ENCODE results near the gene FTCD.

The FTCD gene

GRCh38 chr21:46131588-46131837 lies 23.9 kb downstream of the FTCD start:
- TF ChIP-seq RAD21 (IDR thresholded peaks at IDR 0.05; ENCODE audit: low read depth) (no peak), YY1 (IDR thresholded peaks at IDR 0.05; ENCODE audit: low read depth) (no peak), NFIC (IDR thresholded peaks at IDR 0.05) (no peak)
- TF ChIP-seq, protein P1, sequence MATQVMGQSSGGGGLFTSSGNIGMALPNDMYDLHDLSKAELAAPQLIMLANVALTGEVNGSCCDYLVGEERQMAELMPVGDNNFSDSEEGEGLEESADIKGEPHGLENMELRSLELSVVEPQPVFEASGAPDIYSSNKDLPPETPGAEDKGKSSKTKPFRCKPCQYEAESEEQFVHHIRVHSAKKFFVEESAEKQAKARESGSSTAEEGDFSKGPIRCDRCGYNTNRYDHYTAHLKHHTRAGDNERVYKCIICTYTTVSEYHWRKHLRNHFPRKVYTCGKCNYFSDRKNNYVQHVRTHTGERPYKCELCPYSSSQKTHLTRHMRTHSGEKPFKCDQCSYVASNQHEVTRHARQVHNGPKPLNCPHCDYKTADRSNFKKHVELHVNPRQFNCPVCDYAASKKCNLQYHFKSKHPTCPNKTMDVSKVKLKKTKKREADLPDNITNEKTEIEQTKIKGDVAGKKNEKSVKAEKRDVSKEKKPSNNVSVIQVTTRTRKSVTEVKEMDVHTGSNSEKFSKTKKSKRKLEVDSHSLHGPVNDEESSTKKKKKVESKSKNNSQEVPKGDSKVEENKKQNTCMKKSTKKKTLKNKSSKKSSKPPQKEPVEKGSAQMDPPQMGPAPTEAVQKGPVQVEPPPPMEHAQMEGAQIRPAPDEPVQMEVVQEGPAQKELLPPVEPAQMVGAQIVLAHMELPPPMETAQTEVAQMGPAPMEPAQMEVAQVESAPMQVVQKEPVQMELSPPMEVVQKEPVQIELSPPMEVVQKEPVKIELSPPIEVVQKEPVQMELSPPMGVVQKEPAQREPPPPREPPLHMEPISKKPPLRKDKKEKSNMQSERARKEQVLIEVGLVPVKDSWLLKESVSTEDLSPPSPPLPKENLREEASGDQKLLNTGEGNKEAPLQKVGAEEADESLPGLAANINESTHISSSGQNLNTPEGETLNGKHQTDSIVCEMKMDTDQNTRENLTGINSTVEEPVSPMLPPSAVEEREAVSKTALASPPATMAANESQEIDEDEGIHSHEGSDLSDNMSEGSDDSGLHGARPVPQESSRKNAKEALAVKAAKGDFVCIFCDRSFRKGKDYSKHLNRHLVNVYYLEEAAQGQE (IDR thresholded peaks at IDR 0.05; ENCODE audit: low read depth) = no peak

DNA sequence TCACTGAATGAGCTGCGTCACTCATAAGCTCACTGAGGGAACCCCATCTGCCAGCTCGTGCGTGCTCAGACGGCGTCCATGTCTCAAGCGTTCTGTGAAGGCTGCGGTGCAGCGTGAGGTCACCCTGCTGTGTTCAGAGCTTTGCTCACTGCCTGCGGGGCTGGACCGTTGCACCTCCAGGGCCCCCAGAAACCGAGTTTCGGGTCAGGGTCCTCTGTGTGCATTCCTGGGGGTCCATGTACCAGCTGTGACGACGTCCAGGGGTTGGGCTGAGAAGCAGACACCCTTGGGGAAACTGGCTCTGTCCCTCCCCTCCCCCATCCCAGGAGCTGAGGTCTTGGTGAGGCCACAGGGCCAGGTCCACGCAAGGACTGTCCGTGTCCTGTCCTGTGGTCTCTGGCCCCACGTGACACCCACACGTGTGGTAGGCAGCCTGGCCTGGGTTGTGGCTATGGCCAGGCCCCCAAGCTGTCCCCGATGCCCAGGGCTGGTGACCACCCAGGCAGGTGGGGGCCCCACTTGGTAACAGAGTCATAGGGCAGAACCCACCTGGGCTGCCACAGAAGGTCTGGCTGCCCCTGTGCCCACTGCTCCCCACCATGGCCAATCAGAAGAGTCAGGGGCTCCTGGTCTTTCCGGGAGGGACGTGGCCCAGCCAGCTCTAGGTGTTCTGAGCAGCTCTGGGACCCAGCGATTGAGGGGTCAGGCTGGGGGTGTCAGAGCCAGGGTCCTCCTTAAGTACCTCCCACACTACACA lies 24.4 kb downstream of the FTCD start:
- TF ChIP-seq EP300 (IDR thresholded peaks at IDR 0.05; ENCODE audit: borderline replicate concordance) (no peak), CREB1 (IDR thresholded peaks at IDR 0.05; ENCODE audit: low read depth) (no peak), TEAD4 (IDR thresholded peaks at IDR 0.05) (no peak), ZBTB7A (IDR thresholded peaks at IDR 0.05; ENCODE audit: low read depth) (no peak), EGR1 (IDR thresholded peaks at IDR 0.05) (no peak)

DNA sequence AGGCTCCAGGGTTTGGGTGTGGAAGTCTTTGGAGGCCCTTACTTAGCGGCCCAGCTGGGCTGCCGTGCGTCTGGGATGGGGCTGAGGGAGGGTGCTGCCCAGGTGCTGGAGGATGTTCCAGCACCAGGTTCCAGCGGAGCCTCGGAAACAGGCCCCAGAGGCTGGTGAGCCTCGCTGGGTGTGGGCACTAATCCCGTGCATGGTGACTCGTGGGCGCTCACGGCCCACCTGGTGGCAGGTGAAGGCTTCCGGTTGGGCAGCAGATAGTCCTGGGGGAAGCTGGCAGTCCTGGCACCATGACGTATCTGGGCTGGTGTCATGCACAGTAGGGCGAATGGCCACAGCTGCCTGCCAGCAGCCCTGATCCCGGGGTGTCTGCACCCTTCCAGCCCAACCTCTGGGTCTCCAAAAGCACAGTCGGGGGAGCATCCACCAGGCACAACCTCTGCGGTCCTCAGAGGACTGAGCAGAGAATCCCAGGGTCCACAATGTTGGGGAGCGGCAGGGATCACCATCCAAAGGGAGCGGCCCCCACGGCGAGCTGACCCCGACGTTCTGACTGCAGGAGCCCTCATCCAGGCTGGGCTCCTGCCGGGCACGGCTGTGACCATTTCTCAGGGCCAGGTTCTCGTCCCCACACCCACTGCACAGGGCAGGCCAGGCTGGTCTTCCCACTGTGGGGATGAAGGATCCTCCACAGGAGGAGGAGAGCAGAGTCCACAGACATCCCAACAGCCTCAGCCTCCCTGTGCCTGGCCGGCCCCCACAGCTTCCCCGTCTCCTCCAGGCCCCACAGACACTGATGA lies 25.3 kb downstream of the FTCD start:
- TF ChIP-seq EP300 (IDR thresholded peaks at IDR 0.05; ENCODE audit: borderline replicate concordance) (no peak), NFIC (IDR thresholded peaks at IDR 0.05) (no peak), MAX (IDR thresholded peaks at IDR 0.05) (no peak), CREB1 (IDR thresholded peaks at IDR 0.05; ENCODE audit: low read depth) (no peak), YY1 (IDR thresholded peaks at IDR 0.05; ENCODE audit: low read depth) (no peak), RAD21 (IDR thresholded peaks at IDR 0.05; ENCODE audit: low read depth) (no peak), TAF1 (IDR thresholded peaks at IDR 0.05; ENCODE audit: low read depth) (no peak), FOXM1 (IDR thresholded peaks at IDR 0.05; ENCODE audit: borderline replicate concordance, low read depth) (no peak), TEAD4 (IDR thresholded peaks at IDR 0.05) (no peak), ZBTB7A (IDR thresholded peaks at IDR 0.05; ENCODE audit: low read depth) (no peak), EGR1 (IDR thresholded peaks at IDR 0.05) (no peak), TCF12 (IDR thresholded peaks at IDR 0.05; ENCODE audit: low read depth) (no peak), CEBPB (IDR thresholded peaks at IDR 0.05) (no peak)
- TF ChIP-seq, protein P1 (IDR thresholded peaks at IDR 0.05; ENCODE audit: low read depth) = no peak
- TF ChIP-seq, protein P2, sequence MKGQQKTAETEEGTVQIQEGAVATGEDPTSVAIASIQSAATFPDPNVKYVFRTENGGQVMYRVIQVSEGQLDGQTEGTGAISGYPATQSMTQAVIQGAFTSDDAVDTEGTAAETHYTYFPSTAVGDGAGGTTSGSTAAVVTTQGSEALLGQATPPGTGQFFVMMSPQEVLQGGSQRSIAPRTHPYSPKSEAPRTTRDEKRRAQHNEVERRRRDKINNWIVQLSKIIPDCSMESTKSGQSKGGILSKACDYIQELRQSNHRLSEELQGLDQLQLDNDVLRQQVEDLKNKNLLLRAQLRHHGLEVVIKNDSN (IDR thresholded peaks at IDR 0.05) = no peak

GRCh38 chr21:46128933-46129571 lies 26.3 kb downstream of the FTCD start:
- no peak for TF ChIP-seq CEBPB (IDR thresholded peaks at IDR 0.05)
- no peak for TF ChIP-seq TCF12 (IDR thresholded peaks at IDR 0.05; ENCODE audit: low read depth)
- TF ChIP-seq FOXM1 (IDR thresholded peaks at IDR 0.05; ENCODE audit: borderline replicate concordance, low read depth) = no peak
- TF ChIP-seq TAF1 (IDR thresholded peaks at IDR 0.05; ENCODE audit: low read depth) = no peak
- TF ChIP-seq NFIC (IDR thresholded peaks at IDR 0.05) = no peak
- no peak for TF ChIP-seq RAD21 (IDR thresholded peaks at IDR 0.05; ENCODE audit: low read depth)
- TF ChIP-seq YY1 (IDR thresholded peaks at IDR 0.05; ENCODE audit: low read depth) = no peak

DNA sequence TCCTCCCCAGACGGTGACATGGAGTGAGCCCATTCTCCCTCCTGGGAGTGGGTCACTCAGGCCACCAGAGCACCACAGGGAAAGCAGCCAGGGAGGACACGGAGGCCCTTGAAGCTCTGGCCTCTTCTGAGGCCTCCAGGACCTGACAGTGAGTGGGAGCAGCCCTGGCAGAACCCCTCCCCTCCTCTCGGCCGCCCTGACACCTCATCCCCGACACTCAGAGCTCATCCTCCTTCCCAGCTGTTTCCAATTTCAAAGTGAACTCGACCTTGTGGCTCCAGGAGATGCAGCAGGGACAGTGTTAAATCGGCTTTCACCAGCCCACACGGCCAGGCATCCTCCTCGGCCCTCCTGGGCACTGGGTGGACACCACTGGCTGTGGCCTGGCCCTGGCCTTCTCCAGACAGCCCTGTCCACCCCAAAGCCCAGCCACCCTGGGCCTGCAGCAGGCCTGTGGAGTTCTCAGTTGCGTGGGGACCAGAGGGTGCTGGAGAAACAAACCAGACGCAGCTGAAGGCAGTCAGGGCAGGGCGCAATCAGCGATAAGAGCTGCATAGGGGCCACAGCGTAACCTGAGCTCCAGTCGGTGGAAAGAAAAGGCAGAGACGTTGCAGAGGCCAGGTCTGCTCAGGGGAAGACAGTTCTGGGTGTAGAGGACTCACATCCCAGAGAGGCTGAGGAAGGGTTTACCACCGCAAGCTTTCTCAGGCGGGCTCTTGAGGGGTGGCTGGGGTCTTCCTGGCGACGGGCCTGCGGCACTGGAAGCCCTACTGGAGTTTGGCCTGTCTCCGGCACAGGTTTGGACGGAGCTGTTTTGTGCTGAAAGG lies 27.1 kb downstream of the FTCD start:
- TF ChIP-seq TCF12 (IDR thresholded peaks at IDR 0.05; ENCODE audit: low read depth) (no peak), ZBTB7A (IDR thresholded peaks at IDR 0.05; ENCODE audit: low read depth) (no peak)
